Endothelial cell (in vitro differentiated cells): ENCODE results near the gene CCDC3. TPM values are rescaled to one million over a fixed set of nuclear protein-coding genes. Genes with fewer than 3 reads are reported as not detected.

Experiments
- DNase-seq: peaks from one replicate; pipeline ENCODE4 v3.0.0; 2021; ENCODE audit warnings: low spot score
- H3K27ac Mint-ChIP-seq: one replicate; pipeline ENCODE4 v1.8.0; 2021; ENCODE audit warnings: mixed read lengths, inconsistent platforms; ENCODE audit not compliant: unreplicated experiment
- H3K27me3 Mint-ChIP-seq: one replicate; pipeline ENCODE4 v1.8.0; 2021; ENCODE audit warnings: mild to moderate bottlenecking, moderate library complexity, mixed read lengths, inconsistent platforms; ENCODE audit not compliant: unreplicated experiment
- H3K36me3 Mint-ChIP-seq: one replicate; pipeline ENCODE4 v1.8.0; 2021; ENCODE audit warnings: mild to moderate bottlenecking, low read depth, mixed read lengths, inconsistent platforms; ENCODE audit not compliant: unreplicated experiment
- H3K4me1 Mint-ChIP-seq: one replicate; pipeline ENCODE4 v1.8.0; 2021; ENCODE audit warnings: mild to moderate bottlenecking, mixed read lengths, inconsistent platforms; ENCODE audit not compliant: unreplicated experiment
- H3K4me3 Mint-ChIP-seq: one replicate; pipeline ENCODE4 v1.8.0; 2021; ENCODE audit warnings: mild to moderate bottlenecking, mixed read lengths, inconsistent platforms; ENCODE audit not compliant: unreplicated experiment
- H3K9me3 Mint-ChIP-seq: one replicate; pipeline ENCODE4 v1.8.0; 2021; ENCODE audit warnings: mixed read lengths, inconsistent platforms; ENCODE audit not compliant: unreplicated experiment
- CTCF ChIP-seq: fragments of 200-600 bp; sonication (generic); IDR thresholded peaks from one replicate; pipeline ENCODE4 v1.5.0; 2021; ENCODE audit warnings: antibody characterized with exemption; ENCODE audit not compliant: unreplicated experiment
- total RNA-seq: library from RNA; stranded (reverse); fragmentation: NEBNext Ultra II Directional; extraction: Animal tissue kit (Norgen Biotek cat#: 25700); gene quantifications from one replicate; pipeline ENCODE4 v1.2.1, GENCODE V29; 2021; ENCODE audit not compliant: unreplicated experiment

Gene CCDC3
- total RNA-seq, 1 donor from 2014 or later: 26.1 TPM

- Mint-ChIP-seq H3K4me1 (peaks cover 11% of the 10 kb centered on the region), H3K27ac (no peak overlapping the region), H3K4me3 (no peak overlapping the region), H3K9me3 (no peaks in the 10 kb centered on the region), H3K36me3 (peaks cover 10% of the 10 kb centered on the region), H3K27me3 (peaks cover 4% of the 10 kb centered on the region)
- DNase-seq: no peak
- no peak for TF ChIP-seq CTCF
These were observed 30.3 kb downstream of the CCDC3 start for GRCh38 chr10:12971001-12971788.

- Mint-ChIP-seq H3K4me3 (no peak overlapping the region), H3K27me3 (peaks cover 1% of the 10 kb centered on the region), H3K36me3 (peaks cover 7% of the 10 kb centered on the region), H3K9me3 (no peaks in the 10 kb centered on the region), H3K4me1 (peaks cover 6% of the 10 kb centered on the region), H3K27ac (no peak overlapping the region)
- TF ChIP-seq CTCF: no peak
- DNase-seq: no peak
These were observed 31.6 kb downstream of the CCDC3 start for GRCh38 chr10:12969951-12970350.

DNA sequence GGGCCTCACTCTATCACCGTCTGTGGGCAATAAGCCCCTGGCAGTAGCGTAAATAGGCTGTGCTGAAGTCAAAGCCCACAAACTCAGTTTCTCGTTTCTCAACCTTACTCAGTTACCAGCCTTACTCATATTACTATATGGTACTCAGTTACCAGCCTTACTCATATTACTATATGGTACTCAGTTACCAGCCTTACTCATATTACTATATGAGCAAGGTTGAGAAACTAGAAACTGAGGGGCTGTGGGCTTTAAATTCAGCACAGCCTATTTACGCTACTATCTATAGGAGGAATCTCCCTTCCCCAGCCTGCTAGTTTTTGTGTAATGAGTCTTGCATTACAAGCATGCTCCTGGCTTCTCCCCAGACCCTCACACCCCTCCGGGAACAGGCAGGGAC is 35.4 kb downstream of the CCDC3 start:
- H3K27ac Mint-ChIP-seq: no peak overlapping the region
- no peak for TF ChIP-seq CTCF
- peaks cover 7% of the 10 kb centered on the region for H3K36me3 Mint-ChIP-seq
- no peaks in the 10 kb centered on the region for H3K9me3 Mint-ChIP-seq
- no peak for DNase-seq
- peaks cover 3% of the 10 kb centered on the region for H3K4me1 Mint-ChIP-seq
- no peak overlapping the region for H3K4me3 Mint-ChIP-seq
- no peaks in the 10 kb centered on the region for H3K27me3 Mint-ChIP-seq

DNA sequence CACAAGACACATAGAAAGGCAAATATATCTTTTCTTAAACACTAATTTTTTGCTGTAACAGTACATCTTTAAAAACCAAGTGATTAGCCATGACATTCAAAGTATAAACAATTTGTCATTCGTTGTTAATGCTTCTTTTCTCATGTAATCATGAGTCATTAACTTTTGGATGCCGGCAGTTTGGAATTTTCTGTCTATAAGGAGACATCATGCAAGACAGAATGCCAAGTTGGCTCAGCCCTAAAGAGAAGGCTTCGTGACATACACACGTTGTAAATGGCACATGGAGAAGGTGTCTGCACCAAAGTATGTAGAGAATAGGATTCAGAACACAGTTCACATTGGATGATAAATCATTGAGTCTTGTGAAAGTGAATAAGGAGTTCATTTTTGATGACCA is 35.9 kb downstream of the CCDC3 start:
- no peak overlapping the region for H3K4me3 Mint-ChIP-seq
- no peak overlapping the region for H3K27ac Mint-ChIP-seq
- H3K27me3 Mint-ChIP-seq: no peaks in the 10 kb centered on the region
- TF ChIP-seq CTCF: no peak
- peaks cover 3% of the 10 kb centered on the region for H3K4me1 Mint-ChIP-seq
- H3K9me3 Mint-ChIP-seq: no peaks in the 10 kb centered on the region
- DNase-seq: no peak
- H3K36me3 Mint-ChIP-seq: peaks cover 7% of the 10 kb centered on the region

GRCh38 chr10:12962556-12962955 is 39.0 kb downstream of the CCDC3 start:
- no peak for TF ChIP-seq CTCF
- Mint-ChIP-seq H3K4me3 (no peak overlapping the region), H3K4me1 (no peaks in the 10 kb centered on the region), H3K27me3 (no peaks in the 10 kb centered on the region), H3K36me3 (peaks cover 6% of the 10 kb centered on the region), H3K27ac (no peak overlapping the region), H3K9me3 (no peaks in the 10 kb centered on the region)
- DNase-seq: no peak
